Colonic mucosa (tissue), 4 donors: ENCODE data around the gene TBX18. TPM values are rescaled to one million over a fixed set of nuclear protein-coding genes. Genes with fewer than 3 reads are reported as not detected.

Source experiments
- DNase-seq: peaks from one replicate; pipeline ENCODE4 v3.0.0-alpha.2; 2020
- H3K27ac ChIP-seq: fragments of 200-600 bp; one replicate; pipeline ENCODE4 v1.8.0; 2021
- H3K27me3 ChIP-seq: fragments of 200-600 bp; one replicate; pipeline ENCODE4 v1.8.0; 2021
- H3K36me3 ChIP-seq: fragments of 200-600 bp; one replicate; pipeline ENCODE4 v1.8.0; 2021
- H3K4me1 ChIP-seq: fragments of 200-600 bp; one replicate; pipeline ENCODE4 v1.8.0; 2021; ENCODE audit warnings: mild to moderate bottlenecking
- H3K4me3 ChIP-seq: fragments of 200-600 bp; one replicate; pipeline ENCODE4 v1.8.0; 2021
- H3K9ac ChIP-seq, 2 donors: one replicate each; pipeline ENCODE4 v1.7.0; 2013; ENCODE audit warnings: control low read depth in 2 of 2, low read depth in 2 of 2, low read length in 2 of 2
- H3K9me3 ChIP-seq: fragments of 200-600 bp; one replicate; pipeline ENCODE4 v1.8.0; 2021
- intact Hi-C: fragments of 100-400 bp; cut with DNase I; formaldehyde crosslinking; loops from one replicate; pipeline ENCODE4 v1.14.1; 2022
- total RNA-seq, 2 donors: library from RNA; stranded (reverse); fragmentation: NEBNext Ultra II Directional in 1 of 2; extraction: Animal tissue kit (Norgen Biotek cat#: 25700) in 1 of 2; gene quantifications; one replicate each; pipeline ENCODE4 v1.2.1, GENCODE V29; 2021
- TF ChIP-seq, protein P1 (sequence below): fragments of 200-600 bp; IDR thresholded peaks from one replicate; pipeline ENCODE4 v1.8.0; 2022; ENCODE audit warnings: antibody characterized with exemption, mild to moderate bottlenecking
- donor health status: healthy.
- donor health status: DM: no; HTN: no; CAD: no.
- donor health status: DM: no; HTN: no; CAD: no.

TBX18 gene
- total RNA-seq, 2 donors from 2014 or later, result 0.25 to 0.35 TPM

DNA sequence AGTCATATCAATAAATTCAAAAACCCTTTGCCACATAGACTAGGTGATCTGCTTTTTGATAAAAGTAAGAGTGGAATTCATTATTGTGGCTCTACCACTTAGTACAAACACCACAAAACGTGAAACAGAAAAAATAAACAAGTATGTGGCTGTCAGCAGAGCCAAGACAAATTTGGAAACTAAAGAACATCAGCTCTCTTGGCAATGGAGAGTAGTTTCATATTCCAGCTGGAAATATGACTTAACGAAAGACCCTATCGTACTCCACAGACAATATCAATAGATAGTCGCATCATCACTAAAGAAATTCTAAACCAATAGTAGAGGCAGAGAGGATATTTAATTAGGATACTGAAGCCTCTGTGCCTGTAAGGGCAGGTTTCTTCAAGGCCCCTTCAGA, 20.8 kb downstream of the TBX18 start:
- Histone ChIP-seq H3K4me1 (no peaks in the 10 kb centered on the region), H3K9me3 (no peaks in the 10 kb centered on the region), H3K9ac (no peak overlapping the region), H3K27me3 (no peaks in the 10 kb centered on the region), H3K4me3 (no peak overlapping the region), H3K27ac (no peak overlapping the region), H3K36me3 (no peaks in the 10 kb centered on the region)
- TF ChIP-seq, protein P1, sequence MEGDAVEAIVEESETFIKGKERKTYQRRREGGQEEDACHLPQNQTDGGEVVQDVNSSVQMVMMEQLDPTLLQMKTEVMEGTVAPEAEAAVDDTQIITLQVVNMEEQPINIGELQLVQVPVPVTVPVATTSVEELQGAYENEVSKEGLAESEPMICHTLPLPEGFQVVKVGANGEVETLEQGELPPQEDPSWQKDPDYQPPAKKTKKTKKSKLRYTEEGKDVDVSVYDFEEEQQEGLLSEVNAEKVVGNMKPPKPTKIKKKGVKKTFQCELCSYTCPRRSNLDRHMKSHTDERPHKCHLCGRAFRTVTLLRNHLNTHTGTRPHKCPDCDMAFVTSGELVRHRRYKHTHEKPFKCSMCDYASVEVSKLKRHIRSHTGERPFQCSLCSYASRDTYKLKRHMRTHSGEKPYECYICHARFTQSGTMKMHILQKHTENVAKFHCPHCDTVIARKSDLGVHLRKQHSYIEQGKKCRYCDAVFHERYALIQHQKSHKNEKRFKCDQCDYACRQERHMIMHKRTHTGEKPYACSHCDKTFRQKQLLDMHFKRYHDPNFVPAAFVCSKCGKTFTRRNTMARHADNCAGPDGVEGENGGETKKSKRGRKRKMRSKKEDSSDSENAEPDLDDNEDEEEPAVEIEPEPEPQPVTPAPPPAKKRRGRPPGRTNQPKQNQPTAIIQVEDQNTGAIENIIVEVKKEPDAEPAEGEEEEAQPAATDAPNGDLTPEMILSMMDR, result no peak
- intact Hi-C loops, result no loop called here
- no peak for DNase-seq

DNA sequence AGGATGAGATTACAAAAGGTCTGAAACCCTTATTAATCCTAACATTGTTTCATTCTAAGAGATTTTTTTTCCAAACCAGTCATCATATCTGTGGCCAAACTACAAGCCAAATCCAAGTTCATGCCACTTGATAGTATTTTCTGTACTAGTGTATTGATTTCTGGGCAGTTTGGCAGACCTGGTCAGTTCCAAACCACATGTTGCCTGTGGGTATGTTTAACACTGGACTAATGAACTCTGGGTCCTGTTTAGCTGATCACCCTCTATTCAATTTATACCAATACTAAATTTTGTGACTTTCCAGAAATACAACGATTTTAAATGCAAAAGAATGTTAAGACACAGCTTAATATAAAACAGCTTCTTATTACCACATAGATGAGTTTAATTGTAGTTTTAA, 24.0 kb downstream of the TBX18 start:
- no peak overlapping the region for H3K27ac ChIP-seq
- no peaks in the 10 kb centered on the region for H3K36me3 ChIP-seq
- TF ChIP-seq, protein P1, result no peak

DNA sequence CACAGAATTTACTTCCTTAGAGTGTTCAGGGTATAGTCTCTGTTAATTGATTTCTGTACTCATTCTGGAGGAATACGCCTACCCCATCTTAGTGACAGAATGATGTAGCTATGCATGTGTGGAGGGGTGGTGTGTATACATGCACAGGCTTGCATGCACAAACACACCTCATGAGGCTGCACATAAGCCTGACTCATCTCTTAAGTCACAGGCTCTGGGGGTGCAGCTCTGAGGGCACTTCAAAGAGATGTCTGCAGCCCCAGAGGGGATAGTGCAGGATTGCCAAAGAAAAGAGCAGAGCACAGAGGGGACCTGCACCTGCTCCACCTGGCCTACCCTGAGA, 24.6 kb downstream of the TBX18 start:
- H3K9ac ChIP-seq, result no peak overlapping the region
- DNase-seq, result no peak
- no peaks in the 10 kb centered on the region for H3K4me1 ChIP-seq
- H3K27ac ChIP-seq, result no peak overlapping the region
- H3K36me3 ChIP-seq, result no peaks in the 10 kb centered on the region
- no peak overlapping the region for H3K4me3 ChIP-seq
- no peaks in the 10 kb centered on the region for H3K27me3 ChIP-seq
- intact Hi-C loops, result no loop called here
- no peaks in the 10 kb centered on the region for H3K9me3 ChIP-seq
- TF ChIP-seq, protein P1, result no peak

More for the DNA sequence above, 24.0 kb downstream of the TBX18 start:
- H3K4me3 ChIP-seq, result no peak overlapping the region
- no peaks in the 10 kb centered on the region for H3K9me3 ChIP-seq
- no peaks in the 10 kb centered on the region for H3K27me3 ChIP-seq
- intact Hi-C loops, result no loop called here
- no peak overlapping the region for H3K9ac ChIP-seq
- H3K4me1 ChIP-seq, result no peaks in the 10 kb centered on the region
- no peak for DNase-seq

DNA sequence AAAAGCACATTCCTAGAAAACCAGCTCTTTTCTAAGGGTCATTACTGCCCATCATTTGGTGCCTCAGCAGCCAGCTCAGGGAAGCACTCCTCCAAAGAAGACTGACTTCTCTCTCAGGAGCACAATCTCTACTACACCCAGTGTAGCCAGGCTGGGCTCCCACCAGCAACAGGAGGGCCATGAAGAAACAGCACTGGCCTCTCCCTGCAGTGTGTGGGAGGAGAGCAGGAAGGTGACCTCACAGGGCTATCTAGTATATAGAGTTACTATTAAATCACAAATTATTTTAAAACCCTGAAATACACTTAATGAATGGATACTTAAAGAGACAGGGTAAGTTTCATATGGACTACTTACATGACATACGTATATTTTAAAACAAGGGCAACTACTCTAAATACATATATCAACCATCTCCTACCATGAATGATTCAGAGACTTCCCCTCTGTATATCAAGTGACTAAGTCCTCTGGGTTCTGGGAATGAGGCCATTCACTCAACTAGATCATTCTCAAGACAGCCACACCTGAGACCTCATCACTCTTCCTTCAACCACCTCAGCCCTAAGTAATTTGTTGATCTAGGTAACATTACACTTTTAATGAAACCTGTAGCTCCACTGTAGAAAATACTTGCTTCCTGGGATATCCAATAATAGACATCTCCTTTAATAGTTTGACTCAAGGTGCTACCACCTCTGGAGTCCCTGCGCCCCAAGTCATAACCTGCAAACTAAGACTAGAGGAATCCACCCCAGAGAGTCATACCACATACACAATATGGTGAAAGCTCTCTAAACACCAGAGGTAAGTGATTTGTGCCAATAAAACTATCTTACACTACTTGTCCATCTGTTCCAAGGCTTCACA, 25.2 kb downstream of the TBX18 start:
- TF ChIP-seq, protein P1, result no peak
- no peaks in the 10 kb centered on the region for H3K36me3 ChIP-seq
- no peak overlapping the region for H3K27ac ChIP-seq
- intact Hi-C loops, result no loop called here
- H3K4me3 ChIP-seq, result no peak overlapping the region
- DNase-seq, result no peak
- no peaks in the 10 kb centered on the region for H3K4me1 ChIP-seq
- H3K9ac ChIP-seq, result no peak overlapping the region
- H3K9me3 ChIP-seq, result no peaks in the 10 kb centered on the region
- no peaks in the 10 kb centered on the region for H3K27me3 ChIP-seq

DNA sequence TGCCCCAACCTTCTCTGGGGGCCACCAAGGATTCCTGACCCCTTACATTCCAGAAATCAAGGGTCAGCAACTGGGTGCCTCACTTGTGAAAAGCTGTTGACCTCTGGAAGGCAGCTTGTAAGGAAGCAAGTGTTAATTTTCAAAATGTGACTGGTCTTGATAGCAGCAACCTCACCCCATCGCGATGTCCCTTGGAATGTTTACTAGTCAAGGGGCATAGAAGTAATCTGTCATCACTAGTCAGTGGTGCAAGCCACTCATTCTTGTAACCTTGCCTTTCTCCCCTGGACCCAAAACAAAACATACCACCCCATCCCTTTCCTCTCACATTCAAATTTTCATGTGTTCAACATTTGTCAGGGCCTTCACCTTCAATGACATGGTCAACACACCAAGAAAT, 30.5 kb downstream of the TBX18 start:
- no peak for DNase-seq
- no peak overlapping the region for H3K9ac ChIP-seq

More for the DNA sequence above, 30.5 kb downstream of the TBX18 start:
- intact Hi-C loops, result no loop called here
- Histone ChIP-seq H3K27ac (no peak overlapping the region), H3K36me3 (no peaks in the 10 kb centered on the region), H3K4me3 (no peak overlapping the region), H3K27me3 (no peaks in the 10 kb centered on the region), H3K9me3 (no peaks in the 10 kb centered on the region), H3K4me1 (no peaks in the 10 kb centered on the region)
- TF ChIP-seq, protein P1, result no peak
